HG03045 (cell line): ENCODE measurements around the gene DOK7.

ENCODE experiments used
- ATAC-seq: cut with Tn5 transposase; IDR thresholded peaks from one replicate; pipeline ENCODE4 v1.9.1; 2021; ENCODE audit warnings: mild to moderate bottlenecking, moderate library complexity; ENCODE audit not compliant: unreplicated experiment

DOK7 gene

GRCh38 chr4:3473996-3474765, 11.1 kb downstream of the DOK7 start:
- no peak for ATAC-seq

GRCh38 chr4:3475041-3475712, 12.1 kb downstream of the DOK7 start:
- ATAC-seq = no peak

DNA sequence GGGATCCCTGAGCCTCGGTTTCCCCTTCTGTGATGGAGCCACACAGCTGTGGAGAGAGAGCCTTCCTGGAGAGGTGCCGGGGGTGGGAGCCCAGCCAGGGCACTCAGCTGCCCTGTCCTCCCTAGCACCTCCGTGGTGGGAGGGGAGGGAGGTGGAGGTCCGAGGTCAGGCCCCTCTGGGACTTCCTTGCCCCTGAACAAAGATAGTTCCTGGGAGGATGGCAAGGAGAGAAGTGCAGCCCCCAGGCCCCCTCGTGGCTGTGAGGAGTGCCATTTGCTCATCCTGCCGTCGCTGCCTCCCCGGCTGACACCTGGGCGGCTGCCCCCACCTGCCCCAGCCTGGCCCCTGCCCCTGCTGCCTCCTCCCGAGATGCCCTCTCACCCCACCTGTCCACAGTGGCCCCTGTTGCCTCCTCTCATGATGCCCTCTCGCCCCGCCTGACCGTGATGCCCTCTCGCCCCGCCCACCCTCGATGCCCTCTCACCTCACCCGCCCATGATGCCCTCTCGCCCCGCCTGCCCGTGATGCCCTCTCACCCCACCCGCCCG, 12.7 kb downstream of the DOK7 start:
- no peak for ATAC-seq

DNA sequence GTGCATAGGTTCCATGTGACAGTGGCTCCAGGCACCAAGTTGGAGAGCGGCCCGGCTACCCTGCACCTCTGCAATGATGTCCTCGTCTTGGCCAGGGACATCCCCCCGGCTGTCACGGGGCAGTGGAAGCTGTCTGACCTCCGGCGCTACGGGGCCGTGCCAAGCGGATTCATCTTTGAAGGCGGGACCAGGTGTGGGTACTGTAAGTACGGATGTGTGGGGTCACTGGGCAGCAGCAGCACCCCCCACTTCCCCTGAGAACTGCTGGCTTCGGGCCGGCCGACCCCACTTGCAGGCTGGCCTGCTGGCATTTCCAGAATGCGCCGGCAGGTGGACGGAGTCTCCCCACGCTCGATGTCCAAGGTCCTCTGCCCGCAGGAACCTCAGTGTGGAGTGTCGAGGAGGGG, 13.2 kb downstream of the DOK7 start:
- no peak for ATAC-seq

DNA sequence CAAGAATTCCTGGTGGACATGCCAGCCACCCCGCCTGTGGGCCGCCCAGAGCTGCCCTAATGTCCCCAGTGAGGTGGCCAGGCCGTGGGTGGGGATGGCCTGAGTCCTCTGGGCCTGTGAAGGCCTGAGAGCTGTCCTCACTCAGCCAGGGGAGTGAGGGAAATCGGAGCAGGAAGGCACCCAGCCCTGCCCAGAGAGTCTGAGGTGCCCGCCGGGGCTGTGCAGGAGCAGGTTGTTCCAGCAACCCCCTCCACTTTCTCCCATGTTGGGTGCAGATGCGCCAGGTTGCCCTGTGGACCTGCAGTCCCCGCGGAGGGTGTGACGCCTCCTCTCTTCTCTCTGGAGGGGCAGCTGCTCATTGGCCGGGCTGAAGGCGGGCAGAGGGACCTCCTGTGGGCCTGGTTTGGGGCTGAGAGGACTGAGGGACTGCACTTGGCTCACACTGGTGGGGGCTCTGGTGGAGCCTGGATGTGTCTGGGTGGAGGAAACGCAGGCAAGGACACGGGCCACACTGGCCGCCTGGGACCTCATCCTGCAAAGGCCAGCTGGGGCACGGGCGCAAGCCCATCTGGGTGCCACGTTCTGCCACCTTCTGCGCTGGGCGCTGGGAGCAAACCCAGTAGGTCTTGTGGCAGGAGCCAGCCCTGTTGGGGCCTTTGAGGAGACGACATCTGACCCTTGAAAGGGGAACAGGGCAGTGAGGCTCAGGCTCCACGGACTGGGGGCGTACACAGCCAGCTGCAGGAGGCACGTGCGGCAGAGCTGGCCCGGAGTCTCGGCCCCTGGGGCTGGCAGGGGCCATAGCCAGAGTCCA, 14.0 kb downstream of the DOK7 start:
- ATAC-seq = no peak

DNA sequence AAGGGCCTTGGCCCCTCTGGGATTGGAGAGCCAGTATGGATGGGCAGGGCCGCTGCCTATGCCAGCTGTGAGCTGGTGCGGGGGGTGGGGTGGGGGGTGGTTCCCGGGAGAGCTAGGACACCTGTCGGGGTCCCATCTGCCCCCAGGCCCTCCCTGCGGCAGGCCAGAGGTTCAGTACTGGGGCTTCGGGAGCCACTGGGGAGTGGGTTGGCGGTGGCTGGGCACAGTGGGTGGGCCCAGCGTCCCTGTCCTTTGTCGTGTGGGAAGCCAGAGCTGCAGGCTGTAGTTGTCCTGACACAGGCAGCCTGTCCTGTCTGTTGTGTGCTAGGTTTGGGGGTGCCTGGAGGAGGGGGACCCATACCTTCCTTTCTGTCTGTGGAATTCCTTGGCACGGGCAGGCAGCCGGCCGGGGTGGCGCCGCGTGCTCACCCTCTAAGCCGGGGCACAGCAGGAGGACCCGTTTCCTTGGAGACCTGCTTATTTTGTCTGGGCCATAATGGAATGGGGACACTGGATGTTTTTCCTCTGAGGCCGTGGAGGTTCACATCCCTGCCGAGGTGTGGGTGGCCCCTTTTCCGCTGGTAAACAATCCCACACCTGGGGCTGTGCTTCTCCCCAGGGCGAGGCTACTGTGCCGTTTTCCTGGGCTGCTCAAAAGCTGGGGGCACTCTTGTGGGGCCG, 14.8 kb downstream of the DOK7 start:
- ATAC-seq = no peak

GRCh38 chr4:3478446-3479357, 15.6 kb downstream of the DOK7 start:
- ATAC-seq = no peak

DNA sequence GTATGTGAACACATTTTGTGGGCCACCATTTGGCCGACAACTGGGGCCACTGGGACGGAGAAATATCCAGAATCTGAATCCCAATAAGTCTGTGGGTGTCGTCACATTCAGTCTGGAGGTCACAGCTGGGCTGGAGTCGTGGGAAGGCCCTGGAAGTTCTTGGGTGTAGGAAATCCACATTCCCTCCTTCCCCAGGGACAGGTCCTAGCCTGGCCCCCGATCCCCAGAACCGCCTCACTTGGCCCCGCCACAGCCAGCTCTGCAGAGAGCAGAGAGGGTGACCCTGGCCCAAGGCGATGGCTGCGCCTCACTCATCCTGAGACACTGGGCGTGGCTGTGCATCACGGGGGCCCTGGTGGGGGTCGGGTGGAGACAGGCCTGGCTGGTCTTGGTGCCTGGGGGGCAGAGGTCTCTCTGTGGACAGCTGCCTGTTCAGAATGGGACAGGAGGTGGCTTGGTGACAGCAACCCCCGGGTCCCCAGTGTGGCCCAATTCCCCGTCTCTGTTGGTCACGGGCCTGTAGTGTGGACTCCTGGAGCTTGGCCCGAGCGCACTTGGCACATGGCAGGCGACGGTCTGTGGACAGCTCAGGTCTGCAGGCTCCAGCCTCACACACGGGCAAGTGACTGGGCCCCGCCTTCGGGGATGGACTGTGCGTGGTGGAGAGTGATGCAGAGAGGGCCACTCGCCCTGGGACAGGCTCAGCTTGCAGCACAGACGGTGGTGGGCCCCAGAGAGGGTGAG, 16.4 kb downstream of the DOK7 start:
- no peak for ATAC-seq

DNA sequence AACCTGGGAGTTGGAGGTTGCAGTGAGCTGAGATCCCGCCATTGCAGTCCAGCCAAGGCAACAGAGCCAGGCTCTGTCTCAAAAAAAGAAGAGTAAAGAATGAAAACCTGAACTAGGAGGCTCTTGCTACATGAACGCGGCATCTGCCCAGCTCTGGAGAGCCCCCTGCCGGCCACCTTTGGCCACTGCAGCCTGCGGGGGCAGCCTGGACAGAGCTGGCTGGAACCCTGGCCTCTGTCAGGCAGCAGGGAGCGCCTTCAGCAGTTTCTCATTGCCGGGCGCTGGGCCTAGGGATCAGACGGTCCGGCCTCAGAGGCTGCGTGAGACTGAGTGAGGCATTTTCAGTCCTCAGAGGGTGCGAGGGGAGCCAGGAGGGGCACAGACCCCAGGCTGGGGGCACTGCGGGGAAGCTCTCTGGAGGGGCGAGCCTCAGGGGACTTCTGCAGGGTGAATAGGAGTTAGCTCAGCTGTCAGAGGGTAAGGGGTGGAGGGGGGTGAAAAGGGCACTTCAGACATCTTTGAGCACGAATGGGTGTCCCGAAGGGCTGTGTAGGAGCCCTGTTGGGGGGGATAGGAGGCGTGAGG, 17.5 kb downstream of the DOK7 start:
- ATAC-seq = peak; percentile 43

DNA sequence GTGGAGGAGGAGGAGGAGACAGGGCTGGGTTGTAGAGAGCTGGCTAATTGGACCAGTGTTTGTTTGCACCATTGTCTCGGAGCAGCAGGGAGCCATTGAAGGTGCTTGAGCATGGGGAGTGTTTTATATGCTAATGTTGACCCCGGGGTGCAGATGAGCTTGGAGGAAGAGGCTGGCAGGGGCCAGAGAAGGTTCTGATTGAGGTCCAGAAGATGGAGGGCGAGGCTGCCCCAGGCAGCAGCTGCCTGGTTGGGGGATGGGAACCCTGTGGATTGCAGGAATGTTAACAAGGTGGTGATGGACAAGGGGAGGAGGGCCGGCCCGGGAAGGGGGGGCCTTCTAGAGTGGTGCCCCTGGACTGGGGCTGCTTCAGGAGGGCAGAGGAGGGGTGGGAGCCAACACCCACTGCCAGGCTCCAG, 18.0 kb downstream of the DOK7 start:
- no peak for ATAC-seq

DNA sequence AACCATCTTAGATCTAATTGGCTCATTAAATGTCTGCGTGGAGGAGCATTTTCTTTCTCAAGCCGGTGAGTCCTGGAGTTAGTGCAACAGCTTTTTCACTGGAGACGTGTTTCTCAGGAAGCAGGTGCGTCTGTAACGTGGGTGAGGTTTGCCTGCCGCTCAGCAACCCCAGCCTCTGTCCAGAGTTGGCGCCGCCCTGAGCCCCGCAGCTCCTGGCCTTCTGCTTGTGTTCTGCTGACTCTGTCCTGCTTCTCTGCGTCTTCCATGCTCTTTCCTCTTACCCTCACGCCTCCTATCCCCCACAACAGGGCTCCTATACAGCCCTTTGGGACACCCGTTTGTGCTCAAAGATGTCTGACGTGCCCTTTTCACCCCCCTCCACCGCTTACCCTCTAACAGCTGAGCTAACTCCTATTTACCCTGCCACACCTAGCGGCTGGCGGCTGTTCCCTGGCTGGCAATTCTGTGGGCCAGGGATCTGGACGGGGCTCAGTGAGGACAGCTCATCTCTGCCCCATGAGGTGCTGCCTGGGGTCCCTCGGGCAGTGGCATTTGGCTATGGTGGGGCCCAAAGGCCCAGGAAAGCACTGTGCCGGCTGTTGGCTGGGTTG, 18.8 kb downstream of the DOK7 start:
- no peak for ATAC-seq

- no peak for ATAC-seq
Measured at GRCh38 chr4:3482707-3483106, 19.6 kb downstream of the DOK7 start.

- ATAC-seq = no peak
Measured at GRCh38 chr4:3483471-3483921, 20.4 kb downstream of the DOK7 start.

GRCh38 chr4:3484057-3484973, 21.2 kb downstream of the DOK7 start:
- ATAC-seq = no peak

- ATAC-seq = no peak
Measured at GRCh38 chr4:3485011-3485791, 22.1 kb downstream of the DOK7 start.

GRCh38 chr4:3485886-3486540, 22.9 kb downstream of the DOK7 start:
- ATAC-seq = no peak
